Hepatic stellate cell (primary cell): ENCODE measurements around the gene KLHL7.

Experiments
- DNase-seq: peaks from one replicate; pipeline ENCODE4 v3.0.0; 2011; ENCODE audit warnings: low spot score

KLHL7 gene

GRCh38 chr7:23105644-23106056 is at the start of gene KLHL7:
TSS of gene KLHL7 (plus strand) at chr7:23105785. CDS start at chr7:23106027, 242 bp downstream.
- peak; percentile 87 for DNase-seq

GRCh38 chr7:23058408-23059096 is 47.0 kb upstream of the KLHL7 start:
- no peak for DNase-seq

GRCh38 chr7:23061327-23061726 is 44.3 kb upstream of the KLHL7 start:
- no peak for DNase-seq

- DNase-seq, result peak; percentile 11
These were observed 43.1 kb upstream of the KLHL7 start for GRCh38 chr7:23062452-23062851.

GRCh38 chr7:23065974-23066373 is 39.6 kb upstream of the KLHL7 start:
- no peak for DNase-seq

GRCh38 chr7:23067271-23067670 is 38.3 kb upstream of the KLHL7 start:
- no peak for DNase-seq

GRCh38 chr7:23072048-23072447 is 33.5 kb upstream of the KLHL7 start:
- peak; percentile 12 for DNase-seq

GRCh38 chr7:23072922-23073321 is 32.7 kb upstream of the KLHL7 start:
- no peak for DNase-seq

GRCh38 chr7:23074443-23075261 is 30.9 kb upstream of the KLHL7 start:
- DNase-seq, result no peak

- DNase-seq, result no peak
These were observed 30.0 kb upstream of the KLHL7 start for GRCh38 chr7:23075571-23075970.

GRCh38 chr7:23076772-23077171 is 28.8 kb upstream of the KLHL7 start:
- no peak for DNase-seq

- no peak for DNase-seq
These were observed 12.5 kb upstream of the KLHL7 start for GRCh38 chr7:23093111-23093510.

GRCh38 chr7:23093546-23093945 is 12.0 kb upstream of the KLHL7 start:
- DNase-seq, result no peak

- DNase-seq, result no peak
These were observed 8.9 kb upstream of the KLHL7 start for GRCh38 chr7:23096518-23097290.

GRCh38 chr7:23098029-23098428 is 7.6 kb upstream of the KLHL7 start:
- no peak for DNase-seq

- DNase-seq, result no peak
These were observed 7.1 kb upstream of the KLHL7 start for GRCh38 chr7:23098460-23098859.

- no peak for DNase-seq
These were observed 4.9 kb upstream of the KLHL7 start for GRCh38 chr7:23100697-23101096.

- DNase-seq, result no peak
These were observed 420 bp upstream of the KLHL7 start for GRCh38 chr7:23105086-23105643.

- DNase-seq, result peak; percentile 43
These were observed 655 bp downstream of the KLHL7 start for GRCh38 chr7:23106057-23106822.

GRCh38 chr7:23106823-23107663 is 1.5 kb downstream of the KLHL7 start:
- no peak for DNase-seq

- DNase-seq, result no peak
These were observed 2.2 kb downstream of the KLHL7 start for GRCh38 chr7:23107781-23108180.
